Muscle layer of colon (tissue), 2 donors: ENCODE results near the gene PLCXD3.

ENCODE experiments used
- H3K27ac ChIP-seq: one replicate; pipeline ENCODE4 v1.7.0; 2013; ENCODE audit warnings: low read depth, mild to moderate bottlenecking, low read length, moderate library complexity
- H3K27me3 ChIP-seq, 2 donors: one replicate each; pipeline ENCODE4 v1.7.0; 2013; ENCODE audit warnings: low read length in 2 of 2, mild to moderate bottlenecking in 2 of 2; ENCODE audit not compliant: insufficient read depth in 2 of 2, control insufficient read depth in 1 of 2
- H3K36me3 ChIP-seq: one replicate; pipeline ENCODE4 v1.7.0; 2013; ENCODE audit warnings: mild to moderate bottlenecking, low read length; ENCODE audit not compliant: insufficient read depth
- H3K4me1 ChIP-seq: one replicate; pipeline ENCODE4 v1.7.0; 2013; ENCODE audit warnings: mild to moderate bottlenecking, low read length; ENCODE audit not compliant: insufficient read depth
- H3K4me3 ChIP-seq, 2 donors: one replicate each; pipeline ENCODE4 v1.7.0; 2013; ENCODE audit warnings: low read length in 2 of 2, low read depth in 1 of 2, mild to moderate bottlenecking in 1 of 2, moderate library complexity in 1 of 2
- H3K9ac ChIP-seq: one replicate; pipeline ENCODE4 v1.7.0; 2013; ENCODE audit warnings: low read length
- H3K9me3 ChIP-seq: one replicate; pipeline ENCODE4 v1.7.0; 2013; ENCODE audit warnings: mild to moderate bottlenecking, low read length
- donor health status: abdominal sarcoma.
- donor health status: Adenocarcinoma of cecum.

PLCXD3 gene

GRCh38 chr5:41277476-41278245 lies 232.7 kb downstream of the PLCXD3 start:
- no peaks in the 10 kb centered on the region for H3K36me3 ChIP-seq
- no peak overlapping the region for H3K4me3 ChIP-seq
- H3K27me3 ChIP-seq, result no peaks in the 10 kb centered on the region
- H3K9me3 ChIP-seq, result no peaks in the 10 kb centered on the region
- no peak overlapping the region for H3K27ac ChIP-seq
- H3K9ac ChIP-seq, result no peak overlapping the region
- H3K4me1 ChIP-seq, result no peaks in the 10 kb centered on the region

- Histone ChIP-seq H3K27me3 (no peaks in the 10 kb centered on the region), H3K36me3 (no peaks in the 10 kb centered on the region), H3K9me3 (no peaks in the 10 kb centered on the region), H3K4me3 (no peak overlapping the region), H3K4me1 (no peaks in the 10 kb centered on the region), H3K9ac (no peak overlapping the region), H3K27ac (no peak overlapping the region)
These were observed 234.4 kb downstream of the PLCXD3 start for GRCh38 chr5:41275813-41276512.

GRCh38 chr5:41270423-41271251 lies 239.8 kb downstream of the PLCXD3 start:
- H3K4me1 ChIP-seq, result no peaks in the 10 kb centered on the region
- H3K36me3 ChIP-seq, result no peaks in the 10 kb centered on the region
- H3K4me3 ChIP-seq, result no peak overlapping the region
- no peaks in the 10 kb centered on the region for H3K27me3 ChIP-seq
- no peak overlapping the region for H3K9ac ChIP-seq
- H3K27ac ChIP-seq, result no peak overlapping the region
- H3K9me3 ChIP-seq, result no peaks in the 10 kb centered on the region

GRCh38 chr5:41268894-41269293 lies 241.5 kb downstream of the PLCXD3 start:
- Histone ChIP-seq H3K9ac (no peak overlapping the region), H3K9me3 (no peaks in the 10 kb centered on the region), H3K4me1 (no peaks in the 10 kb centered on the region), H3K27me3 (no peaks in the 10 kb centered on the region), H3K4me3 (no peak overlapping the region), H3K27ac (no peak overlapping the region), H3K36me3 (no peaks in the 10 kb centered on the region)

GRCh38 chr5:41266377-41266776 lies 244.0 kb downstream of the PLCXD3 start:
- H3K4me1 ChIP-seq, result no peaks in the 10 kb centered on the region
- H3K4me3 ChIP-seq, result no peak overlapping the region
- H3K9ac ChIP-seq, result no peak overlapping the region
- no peaks in the 10 kb centered on the region for H3K36me3 ChIP-seq
- H3K27me3 ChIP-seq, result no peaks in the 10 kb centered on the region
- no peak overlapping the region for H3K27ac ChIP-seq
- H3K9me3 ChIP-seq, result no peaks in the 10 kb centered on the region

GRCh38 chr5:41264019-41264418 lies 246.4 kb downstream of the PLCXD3 start:
- Histone ChIP-seq H3K4me3 (no peak overlapping the region), H3K9me3 (no peaks in the 10 kb centered on the region), H3K27me3 (no peaks in the 10 kb centered on the region), H3K4me1 (no peaks in the 10 kb centered on the region), H3K27ac (no peak overlapping the region), H3K36me3 (no peaks in the 10 kb centered on the region), H3K9ac (no peak overlapping the region)

GRCh38 chr5:41263335-41263734 lies 247.1 kb downstream of the PLCXD3 start:
- no peak overlapping the region for H3K9ac ChIP-seq
- H3K36me3 ChIP-seq, result no peaks in the 10 kb centered on the region
- H3K9me3 ChIP-seq, result no peaks in the 10 kb centered on the region
- no peak overlapping the region for H3K4me3 ChIP-seq
- H3K4me1 ChIP-seq, result no peaks in the 10 kb centered on the region
- H3K27ac ChIP-seq, result no peak overlapping the region
- H3K27me3 ChIP-seq, result no peaks in the 10 kb centered on the region
